HCT116 (cell line): ENCODE measurements around the gene HPCAL1. TPM values are rescaled to one million over a fixed set of nuclear protein-coding genes. Genes with fewer than 3 reads are reported as not detected.

Experiments used
- ATAC-seq: fragments of 200-7000 bp; cut with Tn5 transposase; 2 replicates; pipeline ENCODE4 v1.9.1; 2020; ENCODE audit warnings: mild to moderate bottlenecking, moderate library complexity
- BruUV-seq: library from RNA; stranded (reverse); fragments of 400-500 nt; replicated peaks from 2 replicates; lab custom pipeline; 2021; lab: Mats Ljungman, UMichigan
- CTCF ChIA-PET: fragments of 300-600 bp; sonication (Branson Sonifier 250); formaldehyde crosslinking; loops from one replicate; lab custom pipeline; 2021; ENCODE audit warnings: antibody characterized with exemption; lab: Charles Lee
- POLR2A ChIA-PET: fragments of 300-600, 350-600 bp; sonication (Branson Sonifier 250); formaldehyde crosslinking; loops from one replicate; lab custom pipeline; 2021; ENCODE audit warnings: antibody characterized with exemption; lab: Charles Lee
- RAD21 ChIA-PET, 2 experiments: fragments of 300-600 bp; sonication (Branson Sonifier 250); formaldehyde crosslinking; loops; one replicate each; lab custom pipeline; 2023; ENCODE audit warnings: low total read pairs in 2 of 2; ENCODE audit not compliant: uncharacterized antibody in 2 of 2, unreplicated experiment in 2 of 2, low non-redundant PET in 1 of 2; lab: Charles Lee
- DNase-seq: peaks from one replicate; pipeline ENCODE4 v3.0.0-alpha.2; 2010; ENCODE audit warnings: low read depth, low spot score
- H2AFZ ChIP-seq: fragments of 200-600 bp; shearing (Covaris generic), sonication (generic); 2 replicates; pipeline ENCODE4 v1.6.1; 2017; ENCODE audit warnings: low read depth, mixed run types, mixed read lengths, antibody characterized with exemption, low read length; ENCODE audit not compliant: poor library complexity, severe bottlenecking
- H3K27ac ChIP-seq: 2 replicates; pipeline ENCODE4 v1.5.1; 2012; ENCODE audit warnings: low read depth, low read length
- H3K27me3 ChIP-seq: fragments of 200-600 bp; sonication (generic); 2 replicates; pipeline ENCODE4 v1.6.1; 2016; ENCODE audit warnings: mixed run types, low read length, mixed read lengths; ENCODE audit not compliant: insufficient read depth
- H3K36me3 ChIP-seq, 2 experiments: fragments of 200-500 bp in 1 of 2; fragments of 200-600 bp in 1 of 2; sonication (Bioruptor generic) in 1 of 2; sonication (generic) in 1 of 2; 2 replicates each; pipeline versions ENCODE4 v1.5.1 to v1.6.1; 2014 to 2016; ENCODE audit warnings: low read length in 2 of 2, inconsistent platforms in 1 of 2, mixed read lengths in 1 of 2, mixed run types in 1 of 2; ENCODE audit not compliant: insufficient read depth in 2 of 2, control insufficient read depth in 1 of 2
- H3K4me1 ChIP-seq, 2 experiments: fragments of 200-600 bp in 1 of 2; sonication (generic) in 1 of 2; 2 replicates each; pipeline versions ENCODE4 v1.5.1 to v1.6.1; 2012 to 2017; ENCODE audit warnings: low read length in 2 of 2, inconsistent platforms in 1 of 2, mild to moderate bottlenecking in 1 of 2, mixed read lengths in 1 of 2, mixed run types in 1 of 2, moderate library complexity in 1 of 2; ENCODE audit not compliant: insufficient read depth in 2 of 2, control insufficient read depth in 1 of 2
- H3K4me2 ChIP-seq: fragments of 200-600 bp; sonication (generic); 2 replicates; pipeline ENCODE4 v1.6.1; 2017; ENCODE audit warnings: mixed run types, low read length, mixed read lengths
- H3K4me3 ChIP-seq, 2 experiments: fragments of 200-600 bp in 1 of 2; sonication (generic) in 1 of 2; replicated peaks in 1 of 2; 2 replicates each; pipeline ENCODE4 v1.5.1; 2011 to 2016; ENCODE audit warnings: low read length in 2 of 2, control low read depth in 1 of 2, low read depth in 1 of 2, mild to moderate bottlenecking in 1 of 2, mixed read lengths in 1 of 2, mixed run types in 1 of 2
- H3K79me2 ChIP-seq: fragments of 200-600 bp; sonication (generic); 2 replicates; pipeline ENCODE4 v1.6.1; 2017; ENCODE audit warnings: mild to moderate bottlenecking, mixed run types, low read length, moderate library complexity, mixed read lengths; ENCODE audit not compliant: insufficient read depth
- H3K9ac ChIP-seq: fragments of 200-600 bp; sonication (generic); 2 replicates; pipeline ENCODE4 v1.6.1; 2016; ENCODE audit warnings: low read length, mixed read lengths
- H3K9me2 ChIP-seq: fragments of 200-600 bp; sonication (generic), shearing (Covaris generic); 2 replicates; pipeline ENCODE4 v1.6.1; 2017; ENCODE audit warnings: mixed run types, mild to moderate bottlenecking, moderate library complexity; ENCODE audit not compliant: insufficient read depth
- H3K9me3 ChIP-seq, 2 experiments: fragments of 200-500 bp in 1 of 2; fragments of 200-600 bp in 1 of 2; sonication (Bioruptor generic) in 1 of 2; sonication (generic) in 1 of 2; 2 replicates each; pipeline ENCODE4 v1.6.1; 2014 to 2017; ENCODE audit warnings: low read length in 2 of 2, mixed read lengths in 2 of 2, inconsistent platforms in 1 of 2, low read depth in 1 of 2, mild to moderate bottlenecking in 1 of 2, mixed run types in 1 of 2, moderate library complexity in 1 of 2; ENCODE audit not compliant: control insufficient read depth in 1 of 2, insufficient read depth in 1 of 2
- H4K20me1 ChIP-seq: fragments of 200-600 bp; sonication (generic), shearing (Covaris generic); 2 replicates; pipeline ENCODE4 v1.6.1; 2017; ENCODE audit warnings: mixed run types, mild to moderate bottlenecking, moderate library complexity; ENCODE audit not compliant: insufficient read depth
- CBX3 ChIP-seq: IDR thresholded peaks from 2 replicates; pipeline ENCODE4 v1.6.1; 2012; ENCODE audit warnings: low read depth
- CEBPB ChIP-seq: IDR thresholded peaks from 2 replicates; pipeline ENCODE4 v1.6.1; 2012; ENCODE audit warnings: low read depth
- ELF1 ChIP-seq: IDR thresholded peaks from 2 replicates; pipeline ENCODE4 v1.6.1; 2012; ENCODE audit warnings: low read depth, borderline replicate concordance
- EZH2 ChIP-seq: fragments of 200-600 bp; sonication (generic); IDR thresholded peaks from 2 replicates; pipeline ENCODE4 v1.6.1; 2017; ENCODE audit warnings: antibody characterized with exemption, mixed run types
- EZH2phosphoT487 ChIP-seq: fragments of 200-600 bp; IDR thresholded peaks from 2 replicates; pipeline ENCODE4 v1.6.1; 2018; ENCODE audit warnings: antibody characterized with exemption, borderline replicate concordance
- FOSL1 ChIP-seq: IDR thresholded peaks from 2 replicates; pipeline ENCODE4 v1.6.1; 2012; ENCODE audit warnings: low read depth
- JUND ChIP-seq: IDR thresholded peaks from 2 replicates; pipeline ENCODE4 v1.6.1; 2012
- intact Hi-C: fragments of 100-400 bp; cut with micrococcal nuclease; formaldehyde crosslinking; loops from 2 replicates; pipeline ENCODE4 v1.10.0; 2022
- total RNA-seq: library from RNA; stranded (reverse); gene quantifications from one replicate; pipeline ENCODE4 v1.2.1, GENCODE V29; 2021; ENCODE audit not compliant: unreplicated experiment
- TF ChIP-seq, protein P1 (sequence below): IDR thresholded peaks from 2 replicates; pipeline ENCODE4 v1.6.1; 2012; ENCODE audit warnings: low read depth
- TF ChIP-seq, protein P2 (sequence below): IDR thresholded peaks from 2 replicates; pipeline ENCODE4 v1.6.1; 2012

Gene HPCAL1
- total RNA-seq, 1 experiment from 2014 or later, result 111 TPM

DNA sequence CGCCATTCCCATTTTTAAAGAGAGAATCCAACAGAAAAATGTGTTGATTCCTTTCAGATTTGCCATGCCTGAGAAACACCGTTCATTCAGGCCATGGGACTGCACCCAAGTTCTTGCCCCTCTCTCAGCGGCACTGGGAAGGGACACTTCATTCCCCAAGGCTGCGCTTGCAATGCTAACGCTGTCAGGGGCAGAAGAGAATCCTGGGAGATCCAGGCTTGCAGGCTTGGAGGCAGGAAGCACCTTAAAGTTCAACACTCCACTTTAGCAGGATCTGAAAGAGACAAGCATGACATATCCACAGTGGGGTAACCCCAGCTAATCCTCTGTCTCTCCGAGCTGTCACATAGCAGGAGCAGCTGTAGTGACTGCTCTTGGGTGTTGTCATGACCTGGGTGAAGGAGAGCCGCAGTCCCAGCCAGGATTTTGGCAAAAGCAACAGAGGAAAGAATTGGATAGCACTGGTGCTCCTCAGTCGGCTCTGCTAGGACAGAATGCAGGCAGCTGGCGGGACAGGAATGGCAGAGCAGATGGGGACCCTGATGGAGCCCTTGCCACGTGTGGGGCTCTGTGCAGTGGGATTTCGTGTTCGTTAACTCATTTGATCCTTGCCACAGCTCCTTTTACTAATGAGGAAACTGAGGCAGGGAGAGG lies 167.4 kb downstream of the HPCAL1 start:
- no peaks in the 10 kb centered on the region for H3K27me3 ChIP-seq

More for the DNA sequence above, 167.4 kb downstream of the HPCAL1 start:
- DNase-seq (no peak), ATAC-seq (no peak)
- H3K27ac ChIP-seq, result no peak overlapping the region
- H3K36me3 ChIP-seq, result no peaks in the 10 kb centered on the region
- H2AFZ ChIP-seq, result no peak overlapping the region
- BruUV-seq, result no TSS peak
- H3K9me2 ChIP-seq, result no peaks in the 10 kb centered on the region
- no peaks in the 10 kb centered on the region for H3K79me2 ChIP-seq
- TF ChIP-seq, protein P1, sequence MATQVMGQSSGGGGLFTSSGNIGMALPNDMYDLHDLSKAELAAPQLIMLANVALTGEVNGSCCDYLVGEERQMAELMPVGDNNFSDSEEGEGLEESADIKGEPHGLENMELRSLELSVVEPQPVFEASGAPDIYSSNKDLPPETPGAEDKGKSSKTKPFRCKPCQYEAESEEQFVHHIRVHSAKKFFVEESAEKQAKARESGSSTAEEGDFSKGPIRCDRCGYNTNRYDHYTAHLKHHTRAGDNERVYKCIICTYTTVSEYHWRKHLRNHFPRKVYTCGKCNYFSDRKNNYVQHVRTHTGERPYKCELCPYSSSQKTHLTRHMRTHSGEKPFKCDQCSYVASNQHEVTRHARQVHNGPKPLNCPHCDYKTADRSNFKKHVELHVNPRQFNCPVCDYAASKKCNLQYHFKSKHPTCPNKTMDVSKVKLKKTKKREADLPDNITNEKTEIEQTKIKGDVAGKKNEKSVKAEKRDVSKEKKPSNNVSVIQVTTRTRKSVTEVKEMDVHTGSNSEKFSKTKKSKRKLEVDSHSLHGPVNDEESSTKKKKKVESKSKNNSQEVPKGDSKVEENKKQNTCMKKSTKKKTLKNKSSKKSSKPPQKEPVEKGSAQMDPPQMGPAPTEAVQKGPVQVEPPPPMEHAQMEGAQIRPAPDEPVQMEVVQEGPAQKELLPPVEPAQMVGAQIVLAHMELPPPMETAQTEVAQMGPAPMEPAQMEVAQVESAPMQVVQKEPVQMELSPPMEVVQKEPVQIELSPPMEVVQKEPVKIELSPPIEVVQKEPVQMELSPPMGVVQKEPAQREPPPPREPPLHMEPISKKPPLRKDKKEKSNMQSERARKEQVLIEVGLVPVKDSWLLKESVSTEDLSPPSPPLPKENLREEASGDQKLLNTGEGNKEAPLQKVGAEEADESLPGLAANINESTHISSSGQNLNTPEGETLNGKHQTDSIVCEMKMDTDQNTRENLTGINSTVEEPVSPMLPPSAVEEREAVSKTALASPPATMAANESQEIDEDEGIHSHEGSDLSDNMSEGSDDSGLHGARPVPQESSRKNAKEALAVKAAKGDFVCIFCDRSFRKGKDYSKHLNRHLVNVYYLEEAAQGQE, result no peak
- TF ChIP-seq, protein P2, sequence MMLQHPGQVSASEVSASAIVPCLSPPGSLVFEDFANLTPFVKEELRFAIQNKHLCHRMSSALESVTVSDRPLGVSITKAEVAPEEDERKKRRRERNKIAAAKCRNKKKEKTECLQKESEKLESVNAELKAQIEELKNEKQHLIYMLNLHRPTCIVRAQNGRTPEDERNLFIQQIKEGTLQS, result no peak
- TF ChIP-seq CBX3 (no peak), JUND (no peak), EZH2 (no peak), CEBPB (no peak), EZH2phosphoT487 (no peak), FOSL1 (no peak), ELF1 (no peak)
- no peaks in the 10 kb centered on the region for H3K9me3 ChIP-seq
- ChIA-PET POLR2A (no interaction called here), RAD21 (no interaction called here), CTCF (no interaction called here)
- intact Hi-C loops, result no loop called here
- no peak overlapping the region for H3K9ac ChIP-seq
- no peaks in the 10 kb centered on the region for H3K4me1 ChIP-seq
- no peak overlapping the region for H3K4me2 ChIP-seq
- H4K20me1 ChIP-seq, result no peaks in the 10 kb centered on the region
- no peak overlapping the region for H3K4me3 ChIP-seq
